HepG2 (cell line): ENCODE measurements around the gene KCNK18. TPM values are rescaled to one million over a fixed set of nuclear protein-coding genes. Genes with fewer than 3 reads are reported as not detected.
A peak's percentile ranks its signal among the peaks of the same experiment; 100 is the strongest.

Experiments
- BORCS8-MEF2B ChIP-seq: sonication (generic); formaldehyde crosslinking; IDR thresholded peaks from 2 replicates; pipeline ENCODE4 v1.8.0; 2022; ENCODE audit warnings: mild to moderate bottlenecking, missing genetic modification reagents
- CEBPG ChIP-seq: IDR thresholded peaks from 2 replicates; pipeline ENCODE4 v1.6.1; 2016
- DR1 ChIP-seq: sonication (generic); formaldehyde crosslinking; IDR thresholded peaks from 2 replicates; pipeline ENCODE4 v1.8.0; 2021; ENCODE audit warnings: mild to moderate bottlenecking, missing genetic modification reagents, inconsistent platforms
- NFYB ChIP-seq: sonication (generic); formaldehyde crosslinking; IDR thresholded peaks from 2 replicates; pipeline ENCODE4 v1.4.0; 2020; ENCODE audit warnings: missing genetic modification reagents
- NKX3-1 ChIP-seq: sonication (generic); formaldehyde crosslinking; IDR thresholded peaks from 2 replicates; pipeline ENCODE4 v1.5.0; 2020; ENCODE audit warnings: missing genetic modification reagents
- PRPF4 ChIP-seq: fragments of 200-400 bp; formaldehyde crosslinking; IDR thresholded peaks from 2 replicates; pipeline ENCODE4 v1.6.1; 2016; ENCODE audit warnings: low read length, low read depth; ENCODE audit not compliant: poor library complexity, severe bottlenecking
- SIX4 ChIP-seq: sonication (generic); formaldehyde crosslinking; IDR thresholded peaks from 2 replicates; pipeline ENCODE4 v1.4.0; 2020; ENCODE audit warnings: missing genetic modification reagents
- STAT6 ChIP-seq: sonication (generic); formaldehyde crosslinking; IDR thresholded peaks from 2 replicates; pipeline ENCODE4 v1.4.0; 2020; ENCODE audit warnings: missing genetic modification reagents, mild to moderate bottlenecking, borderline replicate concordance
- U2AF1 ChIP-seq: fragments of 200-400 bp; formaldehyde crosslinking; optimal IDR thresholded peaks from 2 replicates; pipeline ENCODE3; 2017; ENCODE audit warnings: mild to moderate bottlenecking, low read depth, low read length
- ZNF792 ChIP-seq: IDR thresholded peaks from 2 replicates; pipeline ENCODE4 v1.6.1; 2016
- polyA plus RNA-seq, 8 experiments: library from polyadenylated mRNA; depleted of rRNA in 3 of 8; stranded (reverse) in 7 of 8; unstranded in 1 of 8; fragments of >200 nt; fragmentation: Illumina TruSeq in 4 of 8; extraction: Trizol in 4 of 8; gene quantifications; 2 replicates each; pipeline versions ENCODE4 v1.2.1 to v1.2.3, GENCODE V29; 2011 to 2016; ENCODE audit warnings: low read depth in 4 of 8, missing spikeins in 1 of 8, mixed read lengths in 1 of 8; ENCODE audit not compliant: insufficient read depth in 1 of 8
- total RNA-seq, 5 experiments: library from RNA; depleted of rRNA; stranded (reverse); fragments of >200 nt; fragmentation: Illumina TruSeq; extraction: Trizol; gene quantifications; 2 replicates each; pipeline ENCODE4 v1.2.3, GENCODE V29; 2016; ENCODE audit warnings: low read depth in 1 of 5
- TF ChIP-seq, protein P1 (sequence below): sonication (generic); formaldehyde crosslinking; IDR thresholded peaks from 2 replicates; pipeline ENCODE4 v1.5.0; 2020; ENCODE audit warnings: mild to moderate bottlenecking, missing genetic modification reagents, moderate library complexity

Gene KCNK18
- total and polyA plus RNA-seq, 2 of the 13 experiments (the other 11 are each of a cell fraction or from before 2014, with no cell fraction given) = not detected

GRCh38 chr10:117226813-117227451 is 29.6 kb downstream of the KCNK18 start (continued):
- no peak for TF ChIP-seq PRPF4
- TF ChIP-seq CEBPG (CRISPR knock-in tag) = 0 out of 2 replicates have a peak, but pooled peaks have one; percentile 12
- no peak for TF ChIP-seq SIX4 (CRISPR knock-in tag)
- TF ChIP-seq BORCS8-MEF2B = no peak
- TF ChIP-seq DR1 = no peak
- no peak for TF ChIP-seq ZNF792 (CRISPR knock-in tag)
- TF ChIP-seq NKX3-1 (CRISPR knock-in tag) = no peak
- no peak for TF ChIP-seq U2AF1
- TF ChIP-seq STAT6 (CRISPR knock-in tag) = no peak
- 0 out of 2 replicates have a peak, but pooled peaks have one; percentile 31 for TF ChIP-seq NFYB (CRISPR knock-in tag)
- TF ChIP-seq, protein P1, sequence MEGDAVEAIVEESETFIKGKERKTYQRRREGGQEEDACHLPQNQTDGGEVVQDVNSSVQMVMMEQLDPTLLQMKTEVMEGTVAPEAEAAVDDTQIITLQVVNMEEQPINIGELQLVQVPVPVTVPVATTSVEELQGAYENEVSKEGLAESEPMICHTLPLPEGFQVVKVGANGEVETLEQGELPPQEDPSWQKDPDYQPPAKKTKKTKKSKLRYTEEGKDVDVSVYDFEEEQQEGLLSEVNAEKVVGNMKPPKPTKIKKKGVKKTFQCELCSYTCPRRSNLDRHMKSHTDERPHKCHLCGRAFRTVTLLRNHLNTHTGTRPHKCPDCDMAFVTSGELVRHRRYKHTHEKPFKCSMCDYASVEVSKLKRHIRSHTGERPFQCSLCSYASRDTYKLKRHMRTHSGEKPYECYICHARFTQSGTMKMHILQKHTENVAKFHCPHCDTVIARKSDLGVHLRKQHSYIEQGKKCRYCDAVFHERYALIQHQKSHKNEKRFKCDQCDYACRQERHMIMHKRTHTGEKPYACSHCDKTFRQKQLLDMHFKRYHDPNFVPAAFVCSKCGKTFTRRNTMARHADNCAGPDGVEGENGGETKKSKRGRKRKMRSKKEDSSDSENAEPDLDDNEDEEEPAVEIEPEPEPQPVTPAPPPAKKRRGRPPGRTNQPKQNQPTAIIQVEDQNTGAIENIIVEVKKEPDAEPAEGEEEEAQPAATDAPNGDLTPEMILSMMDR (CRISPR knock-in tag) = peak; percentile 78
